ENCODE data around the gene THAP3.

The THAP3 gene, protein sequence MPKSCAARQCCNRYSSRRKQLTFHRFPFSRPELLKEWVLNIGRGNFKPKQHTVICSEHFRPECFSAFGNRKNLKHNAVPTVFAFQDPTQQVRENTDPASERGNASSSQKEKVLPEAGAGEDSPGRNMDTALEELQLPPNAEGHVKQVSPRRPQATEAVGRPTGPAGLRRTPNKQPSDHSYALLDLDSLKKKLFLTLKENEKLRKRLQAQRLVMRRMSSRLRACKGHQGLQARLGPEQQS

GRCh38 chr1:6624710-6625583 lies at the start of gene THAP3:
TSS of gene THAP3 (plus strand) at chr1:6624868. CDS start at chr1:6625219, 351 bp downstream.
- peak; percentile 89 for DNase-seq (ENCODE audit: low spot score)

DNA sequence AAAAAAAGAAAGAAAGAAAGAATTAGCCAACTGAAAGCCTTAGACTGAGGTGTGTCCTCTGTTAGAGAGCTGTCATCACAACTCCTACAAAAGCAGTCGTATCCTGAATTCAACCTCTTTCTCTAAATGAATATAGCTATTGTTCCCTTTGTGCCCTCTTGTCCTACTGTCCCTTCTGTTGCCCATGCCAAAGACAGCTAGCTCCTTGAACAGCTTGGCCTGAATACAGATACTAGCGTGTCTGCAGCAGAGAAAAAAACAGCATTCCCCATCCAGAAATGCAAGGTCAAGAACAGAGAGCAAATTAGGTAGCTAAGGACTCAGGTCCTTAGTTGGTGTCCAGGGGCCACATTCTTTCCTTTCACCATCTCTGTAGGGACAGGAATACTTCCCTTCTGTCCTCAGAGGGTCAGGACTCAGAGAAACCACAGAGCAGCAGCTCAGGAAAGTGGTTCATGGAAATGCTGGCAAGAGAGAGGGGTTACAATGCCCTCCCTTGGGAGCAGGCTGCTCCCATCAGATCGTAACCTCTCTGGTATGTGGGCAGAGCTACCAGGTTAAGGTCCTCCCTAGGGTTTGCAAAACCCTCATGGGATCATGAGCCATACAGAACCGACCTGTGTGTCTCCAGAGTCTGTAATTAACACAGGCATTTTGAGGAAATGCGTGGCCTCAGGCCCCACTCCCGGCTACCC lies 46.7 kb upstream of the THAP3 start:
- peak; percentile 59 for DNase-seq (ENCODE audit: low spot score)

DNA sequence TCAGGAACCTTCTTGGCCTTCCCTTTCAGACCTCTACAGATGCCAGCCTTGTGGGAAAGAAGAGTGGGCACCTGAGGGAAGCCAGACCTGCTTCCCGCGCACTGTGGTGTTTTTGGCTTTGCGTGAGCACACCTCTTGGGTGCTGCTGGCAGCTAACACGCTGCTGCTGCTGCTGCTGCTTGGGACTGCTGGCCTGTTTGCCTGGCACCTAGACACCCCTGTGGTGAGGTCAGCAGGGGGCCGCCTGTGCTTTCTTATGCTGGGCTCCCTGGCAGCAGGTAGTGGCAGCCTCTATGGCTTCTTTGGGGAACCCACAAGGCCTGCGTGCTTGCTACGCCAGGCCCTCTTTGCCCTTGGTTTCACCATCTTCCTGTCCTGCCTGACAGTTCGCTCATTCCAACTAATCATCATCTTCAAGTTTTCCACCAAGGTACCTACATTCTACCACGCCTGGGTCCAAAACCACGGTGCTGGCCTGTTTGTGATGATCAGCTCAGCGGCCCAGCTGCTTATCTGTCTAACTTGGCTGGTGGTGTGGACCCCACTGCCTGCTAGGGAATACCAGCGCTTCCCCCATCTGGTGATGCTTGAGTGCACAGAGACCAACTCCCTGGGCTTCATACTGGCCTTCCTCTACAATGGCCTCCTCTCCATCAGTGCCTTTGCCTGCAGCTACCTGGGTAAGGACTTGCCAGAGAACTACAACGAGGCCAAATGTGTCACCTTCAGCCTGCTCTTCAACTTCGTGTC lies 45.9 kb upstream of the THAP3 start:
- DNase-seq (ENCODE audit: low spot score): no peak

DNA sequence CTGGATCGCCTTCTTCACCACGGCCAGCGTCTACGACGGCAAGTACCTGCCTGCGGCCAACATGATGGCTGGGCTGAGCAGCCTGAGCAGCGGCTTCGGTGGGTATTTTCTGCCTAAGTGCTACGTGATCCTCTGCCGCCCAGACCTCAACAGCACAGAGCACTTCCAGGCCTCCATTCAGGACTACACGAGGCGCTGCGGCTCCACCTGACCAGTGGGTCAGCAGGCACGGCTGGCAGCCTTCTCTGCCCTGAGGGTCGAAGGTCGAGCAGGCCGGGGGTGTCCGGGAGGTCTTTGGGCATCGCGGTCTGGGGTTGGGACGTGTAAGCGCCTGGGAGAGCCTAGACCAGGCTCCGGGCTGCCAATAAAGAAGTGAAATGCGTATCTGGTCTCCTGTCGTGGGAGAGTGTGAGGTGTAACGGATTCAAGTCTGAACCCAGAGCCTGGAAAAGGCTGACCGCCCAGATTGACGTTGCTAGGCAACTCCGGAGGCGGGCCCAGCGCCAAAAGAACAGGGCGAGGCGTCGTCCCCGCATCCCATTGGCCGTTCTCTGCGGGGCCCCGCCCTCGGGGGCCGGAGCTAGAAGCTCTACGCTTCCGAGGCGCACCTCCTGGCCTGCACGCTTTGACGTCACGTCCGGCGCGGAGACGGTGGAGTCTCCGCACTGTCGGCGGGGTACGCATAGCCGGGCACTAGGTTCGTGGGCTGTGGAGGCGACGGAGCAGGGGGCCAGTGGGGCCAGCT lies 45.1 kb upstream of the THAP3 start, which contains the start of gene ZBTB48:
TSS of gene ZBTB48 (plus strand) at position 621 of the 745 bp plus-strand sequence. CDS start 616 bp downstream, outside the sequence.
- DNase-seq (ENCODE audit: low spot score): peak; percentile 100

DNA sequence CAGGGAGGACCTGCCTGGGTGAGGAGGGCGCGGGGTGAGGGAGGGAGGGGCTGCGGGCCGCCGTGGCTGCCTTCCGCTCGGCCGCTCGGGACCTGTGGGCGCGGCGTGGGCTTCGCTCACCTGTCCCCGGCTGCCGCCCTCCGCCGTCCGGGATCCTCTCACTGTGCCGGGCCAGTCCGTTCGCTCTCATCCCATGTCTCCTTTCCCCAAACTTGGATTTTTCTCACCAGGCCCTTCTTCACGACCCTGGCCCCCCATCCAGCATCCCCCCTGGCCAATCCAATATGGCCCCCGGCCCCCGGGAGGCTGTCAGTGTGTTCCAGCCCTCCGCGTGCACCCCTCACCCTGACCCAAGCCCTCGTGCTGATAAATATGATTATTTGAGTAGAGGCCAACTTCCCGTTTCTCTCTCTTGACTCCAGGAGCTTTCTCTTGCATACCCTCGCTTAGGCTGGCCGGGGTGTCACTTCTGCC lies 44.5 kb upstream of the THAP3 start:
- peak; percentile 30 for DNase-seq (ENCODE audit: low spot score)

DNA sequence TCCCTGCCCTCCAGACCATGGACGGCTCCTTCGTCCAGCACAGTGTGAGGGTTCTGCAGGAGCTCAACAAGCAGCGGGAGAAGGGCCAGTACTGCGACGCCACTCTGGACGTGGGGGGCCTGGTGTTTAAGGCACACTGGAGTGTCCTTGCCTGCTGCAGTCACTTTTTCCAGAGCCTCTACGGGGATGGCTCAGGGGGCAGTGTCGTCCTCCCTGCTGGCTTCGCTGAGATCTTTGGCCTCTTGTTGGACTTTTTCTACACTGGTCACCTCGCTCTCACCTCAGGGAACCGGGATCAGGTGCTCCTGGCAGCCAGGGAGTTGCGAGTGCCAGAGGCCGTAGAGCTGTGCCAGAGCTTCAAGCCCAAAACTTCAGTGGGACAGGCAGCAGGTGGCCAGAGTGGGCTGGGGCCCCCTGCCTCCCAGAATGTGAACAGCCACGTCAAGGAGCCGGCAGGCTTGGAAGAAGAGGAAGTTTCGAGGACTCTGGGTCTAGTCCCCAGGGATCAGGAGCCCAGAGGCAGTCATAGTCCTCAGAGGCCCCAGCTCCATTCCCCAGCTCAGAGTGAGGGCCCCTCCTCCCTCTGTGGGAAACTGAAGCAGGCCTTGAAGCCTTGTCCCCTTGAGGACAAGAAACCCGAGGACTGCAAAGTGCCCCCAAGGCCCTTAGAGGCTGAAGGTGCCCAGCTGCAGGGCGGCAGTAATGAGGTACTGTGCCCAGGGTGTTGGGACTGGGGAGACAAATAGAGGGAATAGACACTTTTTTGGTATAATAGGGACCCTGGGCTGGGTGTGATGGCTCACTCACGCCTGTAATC lies 43.9 kb upstream of the THAP3 start:
- peak; percentile 68 for DNase-seq (ENCODE audit: low spot score)

GRCh38 chr1:6581561-6582305 lies 42.9 kb upstream of the THAP3 start:
- DNase-seq (ENCODE audit: low spot score): no peak

GRCh38 chr1:6582370-6582769 lies 42.3 kb upstream of the THAP3 start:
- DNase-seq (ENCODE audit: low spot score): no peak

DNA sequence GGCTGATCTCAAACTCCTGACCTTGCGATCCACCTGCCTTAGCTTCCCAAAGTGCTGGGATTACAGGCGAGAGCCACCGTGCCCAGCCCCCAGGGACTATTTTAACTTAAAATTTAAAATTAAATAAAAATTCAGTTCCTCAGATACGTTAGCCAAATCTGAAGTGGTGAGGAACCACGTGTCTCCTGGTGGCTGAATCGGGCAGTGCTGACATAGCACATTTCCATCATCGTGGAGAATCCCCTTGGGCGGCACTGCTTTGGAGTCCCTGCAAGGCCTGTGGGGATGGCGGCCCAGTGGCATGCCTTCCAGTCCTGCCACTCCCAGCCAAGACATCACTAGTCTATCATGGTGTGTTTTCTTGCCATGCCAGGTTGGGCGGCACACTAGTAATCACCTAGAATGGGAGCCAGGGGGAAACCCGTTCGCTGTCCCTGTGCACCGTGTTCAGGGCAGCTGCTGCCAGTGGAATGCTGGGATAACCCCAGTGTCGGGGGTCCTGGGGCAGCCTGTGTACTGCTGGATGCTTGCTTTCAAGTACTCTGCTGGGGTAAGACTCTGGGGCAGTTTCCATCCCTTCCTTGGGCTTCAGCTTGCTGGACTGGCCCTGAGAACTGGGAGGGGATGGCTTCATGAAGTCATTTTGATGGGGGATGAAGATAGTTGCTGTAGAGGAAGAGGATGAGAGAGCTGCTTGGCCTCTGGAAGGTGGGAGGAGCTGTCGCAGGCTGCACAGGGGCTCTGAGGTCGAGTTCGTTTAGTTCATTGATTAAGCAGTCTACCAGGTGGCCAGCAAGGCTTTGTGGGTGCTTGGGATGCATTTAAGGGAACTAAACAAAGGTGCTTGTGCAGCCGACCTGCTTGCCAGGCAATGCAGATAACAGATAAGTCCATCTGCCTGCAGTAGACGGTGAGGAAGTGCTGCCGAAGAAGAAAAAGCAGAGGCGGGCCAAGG lies 40.3 kb upstream of the THAP3 start:
- DNase-seq (ENCODE audit: low spot score): peak; percentile 40

DNA sequence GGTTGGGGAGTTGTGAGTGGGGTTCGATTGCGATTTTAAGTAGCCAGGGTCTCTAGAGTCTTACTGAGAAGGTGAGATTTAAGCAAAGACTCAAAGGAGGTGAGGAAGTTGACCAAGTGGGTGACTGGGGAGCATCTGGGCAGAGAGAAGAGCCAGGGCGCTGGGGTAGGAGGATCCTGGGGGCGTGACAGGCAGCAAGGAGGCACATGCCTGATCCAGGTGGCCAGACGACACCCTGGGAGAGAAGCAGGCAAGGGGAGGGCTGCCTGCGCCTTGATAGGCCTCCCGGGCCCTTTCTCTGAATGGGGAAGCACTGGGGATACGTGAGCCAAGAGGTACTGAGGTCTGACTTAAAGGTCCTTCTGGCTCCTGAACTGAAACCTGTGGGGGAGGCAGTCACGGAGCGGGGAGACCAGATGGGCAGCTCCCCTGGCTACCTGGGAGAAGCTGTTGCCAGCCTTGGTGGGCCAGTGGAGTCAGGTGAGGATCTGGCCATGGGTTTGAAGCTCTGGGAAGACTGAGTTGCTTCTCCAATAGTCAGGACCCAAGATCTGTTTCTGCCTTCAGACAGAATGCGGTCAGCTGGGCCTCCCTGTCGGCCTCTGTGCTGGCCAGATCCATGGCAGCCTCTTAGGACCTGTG lies 39.5 kb upstream of the THAP3 start:
- DNase-seq (ENCODE audit: low spot score): no peak

DNA sequence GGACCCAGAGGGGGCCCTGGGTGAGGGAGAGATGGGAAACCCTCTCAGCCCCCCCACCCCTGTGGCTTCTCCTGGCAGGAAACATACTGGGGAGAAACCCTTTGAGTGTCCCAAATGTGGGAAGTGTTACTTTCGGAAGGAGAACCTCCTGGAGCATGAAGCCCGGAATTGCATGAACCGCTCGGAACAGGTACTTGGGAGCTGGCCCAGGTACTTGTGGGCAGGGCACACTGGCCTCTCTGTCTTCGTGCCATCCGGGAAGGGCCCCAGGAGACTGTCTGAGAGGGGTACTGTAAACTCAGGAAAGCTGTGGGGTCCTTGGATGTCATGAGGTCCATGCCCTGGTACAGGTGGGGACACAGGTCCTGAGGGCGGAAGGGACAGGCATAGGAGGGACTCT lies 38.8 kb upstream of the THAP3 start:
- no peak for DNase-seq (ENCODE audit: low spot score)

- DNase-seq (ENCODE audit: low spot score): no peak
These were observed 38.3 kb upstream of the THAP3 start for GRCh38 chr1:6586404-6586816.

DNA sequence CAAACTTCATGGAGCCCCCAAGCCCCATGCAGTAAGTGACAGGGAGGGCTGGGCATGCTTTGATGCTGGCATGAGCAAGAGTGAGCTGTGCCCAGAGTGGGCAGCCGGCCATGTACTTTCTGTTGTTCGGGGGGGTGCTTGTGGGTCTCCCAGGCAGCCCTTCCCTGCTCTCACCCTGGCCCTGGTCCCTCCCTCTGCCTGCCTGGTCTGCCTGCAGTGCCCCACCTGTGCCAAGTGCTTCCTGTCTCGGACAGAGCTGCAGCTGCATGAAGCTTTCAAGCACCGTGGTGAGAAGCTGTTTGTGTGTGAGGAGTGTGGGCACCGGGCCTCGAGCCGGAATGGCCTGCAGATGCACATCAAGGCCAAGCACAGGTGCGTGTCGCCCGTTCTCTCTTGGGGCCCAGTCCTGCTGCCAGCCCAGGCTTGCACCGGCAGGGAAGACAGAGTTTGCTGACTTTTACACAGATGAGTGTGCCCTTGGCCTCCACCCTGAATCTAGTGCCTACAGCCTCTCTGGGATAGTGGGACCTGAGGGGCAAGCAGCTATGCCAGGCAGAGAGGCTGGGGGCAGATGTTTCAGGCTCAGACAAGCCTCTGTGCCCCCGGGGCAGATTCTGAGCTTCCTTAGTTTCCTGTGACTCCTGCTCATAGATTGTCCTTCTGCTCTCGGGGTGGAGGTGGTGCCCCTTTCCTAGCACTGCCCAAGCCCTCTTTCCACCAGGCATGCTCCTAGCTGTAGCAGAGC lies 37.2 kb upstream of the THAP3 start:
- no peak for DNase-seq (ENCODE audit: low spot score)

GRCh38 chr1:6588128-6588892 lies 36.4 kb upstream of the THAP3 start:
- no peak for DNase-seq (ENCODE audit: low spot score)

DNA sequence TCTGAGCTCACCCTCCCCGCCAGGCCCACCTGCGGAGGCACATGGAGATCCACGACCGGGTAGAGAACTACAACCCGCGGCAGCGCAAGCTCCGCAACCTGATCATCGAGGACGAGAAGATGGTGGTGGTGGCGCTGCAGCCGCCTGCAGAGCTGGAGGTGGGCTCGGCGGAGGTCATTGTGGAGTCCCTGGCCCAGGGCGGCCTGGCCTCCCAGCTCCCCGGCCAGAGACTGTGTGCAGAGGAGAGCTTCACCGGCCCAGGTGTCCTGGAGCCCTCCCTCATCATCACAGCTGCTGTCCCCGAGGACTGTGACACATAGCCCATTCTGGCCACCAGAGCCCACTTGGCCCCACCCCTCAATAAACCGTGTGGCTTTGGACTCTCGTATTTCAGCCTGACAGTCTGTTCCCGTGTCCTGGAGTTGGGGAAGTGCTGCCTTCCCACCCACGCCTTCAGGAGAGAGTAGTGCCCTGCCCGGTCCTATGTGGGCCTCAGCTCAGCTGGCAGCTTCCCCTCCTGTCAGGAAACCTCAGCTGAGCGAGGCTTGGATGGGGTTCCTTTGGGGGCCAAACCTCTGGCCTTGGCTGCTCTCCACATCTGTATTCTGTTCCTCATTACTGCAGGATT lies 35.7 kb upstream of the THAP3 start:
- no peak for DNase-seq (ENCODE audit: low spot score)

DNA sequence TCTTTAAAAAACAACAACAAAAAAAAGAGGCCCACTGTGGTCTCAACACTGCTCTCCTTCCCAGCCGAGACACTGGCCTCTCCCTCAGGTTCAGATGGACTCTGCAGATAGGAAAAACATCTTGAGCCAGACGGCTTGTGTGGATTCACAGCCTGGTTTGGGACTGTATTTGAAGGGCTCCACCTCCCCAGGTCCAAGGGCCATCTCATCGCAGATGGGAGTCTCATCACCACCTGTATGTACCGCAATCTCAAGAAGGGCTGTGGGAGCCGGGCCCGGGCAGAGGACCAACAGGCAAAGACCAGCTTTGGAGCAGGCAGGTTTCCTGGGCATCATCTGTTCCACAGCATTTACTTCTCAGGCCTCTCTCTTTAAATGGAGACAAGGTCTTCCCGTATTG lies 34.6 kb upstream of the THAP3 start:
- no peak for DNase-seq (ENCODE audit: low spot score)
